OCI-LY7 (cell line): Measurements from ENCODE around the gene PANK4. TPM values are rescaled to one million over a fixed set of nuclear protein-coding genes. Genes with fewer than 3 reads are reported as not detected.

Experiments used
- BruUV-seq: library from RNA; stranded (reverse); fragments of 400-500 nt; replicated peaks from 2 replicates; lab custom pipeline; 2021; lab: Mats Ljungman, UMichigan
- CTCF ChIA-PET: fragments of 300-600 bp; sonication (Branson Sonifier 250); formaldehyde crosslinking; loops from one replicate; lab custom pipeline; 2022; ENCODE audit warnings: antibody characterized with exemption; ENCODE audit not compliant: unreplicated experiment; lab: Charles Lee
- POLR2A ChIA-PET: fragments of 300-600 bp; sonication (Branson Sonifier 250); formaldehyde crosslinking; loops from one replicate; lab custom pipeline; 2022; ENCODE audit warnings: antibody characterized with exemption; lab: Charles Lee
- DNase-seq: peaks from one replicate; pipeline ENCODE4 v3.0.0-alpha.2; 2015; ENCODE audit warnings: low spot score
- H2AFZ ChIP-seq: fragments of 200-600 bp; sonication (generic), shearing (Covaris generic); 2 replicates; pipeline ENCODE4 v1.6.1; 2014; ENCODE audit warnings: mild to moderate bottlenecking, antibody characterized with exemption, low read length, moderate library complexity
- H3K27ac ChIP-seq: fragments of 200-600 bp; sonication (generic); 2 replicates; pipeline ENCODE4 v1.5.1; 2014; ENCODE audit warnings: mixed run types, low read depth, mild to moderate bottlenecking, moderate library complexity, low read length, inconsistent platforms; ENCODE audit not compliant: poor library complexity, severe bottlenecking
- H3K36me3 ChIP-seq: fragments of 200-600 bp; sonication (generic); 2 replicates; pipeline ENCODE4 v1.6.1; 2014; ENCODE audit warnings: mild to moderate bottlenecking, antibody characterized with exemption, low read length, moderate library complexity, mixed read lengths; ENCODE audit not compliant: insufficient read depth
- H3K4me1 ChIP-seq: fragments of 200-600 bp; sonication (generic); 2 replicates; pipeline ENCODE4 v1.5.1; 2014; ENCODE audit warnings: mild to moderate bottlenecking, low read length; ENCODE audit not compliant: insufficient read depth, poor library complexity, severe bottlenecking
- H3K4me2 ChIP-seq: fragments of 200-600 bp; sonication (generic); 2 replicates; pipeline ENCODE4 v1.6.1; 2014; ENCODE audit warnings: mild to moderate bottlenecking, low read length
- H3K4me3 ChIP-seq: fragments of 200-600 bp; sonication (generic); 2 replicates; pipeline ENCODE4 v1.5.1; 2014; ENCODE audit warnings: mild to moderate bottlenecking, low read depth, low read length; ENCODE audit not compliant: poor library complexity, severe bottlenecking
- H3K79me2 ChIP-seq: fragments of 200-600 bp; sonication (generic); 2 replicates; pipeline ENCODE4 v1.6.1; 2016; ENCODE audit warnings: low read depth, mild to moderate bottlenecking, low read length, moderate library complexity, mixed read lengths; ENCODE audit not compliant: insufficient read depth
- H3K9me2 ChIP-seq: fragments of 200-600 bp; sonication (generic); 2 replicates; pipeline ENCODE4 v1.6.1; 2016; ENCODE audit warnings: mild to moderate bottlenecking, low read length, mixed read lengths; ENCODE audit not compliant: insufficient read depth
- H3K9me3 ChIP-seq: fragments of 200-600 bp; sonication (generic); 2 replicates; pipeline ENCODE4 v1.6.1; 2014; ENCODE audit warnings: mild to moderate bottlenecking, mixed run types, low read length, mixed read lengths
- H4K20me1 ChIP-seq: fragments of 200-600 bp; sonication (generic); 2 replicates; pipeline ENCODE4 v1.6.1; 2014; ENCODE audit warnings: mild to moderate bottlenecking, antibody characterized with exemption, low read length, moderate library complexity, mixed read lengths; ENCODE audit not compliant: insufficient read depth
- CTCF ChIP-seq: fragments of 200-600 bp; sonication (generic); conservative IDR thresholded peaks from 2 replicates; pipeline ENCODE4 v1.5.1; 2014; ENCODE audit warnings: mild to moderate bottlenecking, antibody characterized with exemption, low read length, moderate library complexity, mixed read lengths
- EZH2phosphoT487 ChIP-seq: fragments of 200-600 bp; sonication (generic); IDR thresholded peaks from 2 replicates; pipeline ENCODE4 v1.6.1; 2018; ENCODE audit warnings: low read depth, borderline replicate concordance, mild to moderate bottlenecking, mixed run types, antibody characterized with exemption, low read length, moderate library complexity, mixed read lengths
- intact Hi-C: fragments of 100-400 bp; cut with micrococcal nuclease; formaldehyde crosslinking; loops from one replicate; pipeline ENCODE4 v1.10.0; 2022; ENCODE audit not compliant: unreplicated experiment
- total RNA-seq, 2 experiments: library from RNA; depleted of rRNA in 1 of 2; stranded (reverse); fragments of >200 nt in 1 of 2; shearing (Covaris generic) in 1 of 2; gene quantifications; 2 replicates each; pipeline ENCODE4 v1.2.3, GENCODE V29; 2014 to 2022

PANK4 gene
- total RNA-seq, 2 experiments from 2014 or later, result 49.1 to 55.9 TPM

DNA sequence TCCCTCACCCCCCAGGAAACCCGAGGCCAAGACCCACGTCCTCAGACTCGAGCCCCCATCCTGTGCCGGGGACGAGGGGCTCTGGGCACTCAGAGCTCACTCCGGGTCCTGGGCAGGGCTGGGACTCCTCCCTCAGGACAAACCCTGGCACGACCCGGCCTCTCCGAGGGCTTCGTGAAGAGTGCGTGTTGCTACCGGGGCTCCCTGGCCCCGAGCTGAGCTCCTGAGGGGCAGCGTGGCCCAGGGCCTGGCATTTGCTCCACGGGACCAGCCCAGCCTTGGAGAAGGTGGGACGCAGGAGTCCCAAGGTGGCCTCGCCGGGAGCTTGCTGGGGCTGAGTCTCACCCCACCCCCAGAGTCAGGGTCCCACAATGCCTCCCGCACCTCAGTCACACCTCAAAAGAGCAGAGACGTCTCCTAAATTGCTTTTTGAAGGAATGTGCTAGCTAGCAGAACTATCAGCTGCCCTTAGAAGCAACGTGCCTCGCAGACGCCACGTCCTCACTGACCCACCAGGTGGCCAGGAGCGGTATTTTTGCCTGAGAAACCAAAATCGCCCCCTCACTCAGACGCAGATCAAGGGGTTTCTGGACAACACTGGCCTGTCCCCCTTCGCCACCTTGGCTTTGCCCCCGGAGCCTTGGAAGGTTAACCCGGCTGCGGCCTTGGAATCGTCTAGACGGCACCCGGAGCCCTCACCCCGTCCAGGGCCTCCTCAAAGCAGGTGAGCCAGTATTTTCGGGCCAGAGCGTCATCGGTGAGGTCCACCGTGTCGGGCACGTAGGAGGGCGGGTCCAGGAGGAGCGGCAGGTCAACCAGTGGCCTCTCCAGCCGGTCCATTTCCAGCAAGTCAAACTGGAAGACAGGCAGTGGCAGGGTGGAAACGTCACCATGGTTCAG lies 11.3 kb downstream of the PANK4 start:
- Histone ChIP-seq H3K4me3 (no peak overlapping the region), H3K79me2 (no peaks in the 10 kb centered on the region), H3K4me1 (no peaks in the 10 kb centered on the region), H3K9me2 (no peaks in the 10 kb centered on the region), H3K36me3 (peaks cover 90% of the 10 kb centered on the region), H2AFZ (no peak overlapping the region), H3K4me2 (no peak overlapping the region), H3K9me3 (no peaks in the 10 kb centered on the region), H3K27ac (no peak overlapping the region), H4K20me1 (no peaks in the 10 kb centered on the region; the same call in 1 of the 2 replicates)
- CTCF ChIA-PET, result no interaction called here
- BruUV-seq, result no TSS peak
- intact Hi-C loops, result no loop called here
- no peak for DNase-seq
- TF ChIP-seq CTCF (no peak), EZH2phosphoT487 (no peak)
- POLR2A ChIA-PET, result no interaction called here

DNA sequence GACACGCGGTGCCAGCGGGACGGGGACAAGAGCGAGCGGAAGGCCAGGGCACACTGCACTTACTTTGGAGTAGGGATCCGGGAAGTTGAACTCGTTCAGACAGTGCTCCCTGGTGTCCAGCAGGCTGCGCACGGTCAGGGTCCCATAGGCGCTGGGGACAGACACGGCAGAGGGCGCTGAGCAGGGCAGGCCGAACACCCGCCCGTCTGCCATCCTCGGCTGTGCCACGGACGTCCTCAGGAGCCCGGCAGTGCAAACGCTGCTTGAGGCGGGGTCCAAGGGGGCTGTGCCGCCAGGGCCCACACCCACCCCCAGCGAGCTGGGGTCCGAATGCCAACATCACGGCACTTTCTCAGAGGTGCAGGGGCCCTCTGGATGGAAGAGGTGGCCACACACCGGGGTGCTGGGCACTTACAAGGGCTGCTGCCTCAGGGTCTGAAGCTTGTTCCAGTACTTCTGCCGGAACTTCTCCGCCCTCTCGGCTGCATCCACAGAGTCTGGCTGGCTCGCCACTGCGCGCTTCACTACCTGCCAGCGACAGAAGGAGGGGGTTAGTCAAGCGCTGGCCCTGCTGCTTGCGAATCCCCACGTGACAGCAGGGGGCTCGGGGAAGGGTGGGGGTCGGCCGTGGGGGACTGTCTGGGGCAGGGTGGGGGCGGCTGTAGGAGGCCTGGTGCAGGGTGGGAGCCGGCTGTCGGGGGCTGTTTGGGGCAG lies 12.3 kb downstream of the PANK4 start:
- no peaks in the 10 kb centered on the region for H3K4me1 ChIP-seq
- H3K36me3 ChIP-seq, result peaks cover 90% of the 10 kb centered on the region
- intact Hi-C loops, result no loop called here
- no peaks in the 10 kb centered on the region for H3K9me3 ChIP-seq
- H3K4me3 ChIP-seq, result no peak overlapping the region
- no peaks in the 10 kb centered on the region for H3K79me2 ChIP-seq
- H3K9me2 ChIP-seq, result no peaks in the 10 kb centered on the region
- no peak overlapping the region for H3K27ac ChIP-seq
- no TSS peak for BruUV-seq
- ChIA-PET POLR2A (no interaction called here), CTCF (no interaction called here)
- DNase-seq, result no peak
- H4K20me1 ChIP-seq, result no peaks in the 10 kb centered on the region; the same call in 1 of the 2 replicates
- TF ChIP-seq EZH2phosphoT487 (no peak), CTCF (no peak)
- H3K4me2 ChIP-seq, result no peak overlapping the region
- no peak overlapping the region for H2AFZ ChIP-seq
